HCT116 (cell line): ENCODE data around the gene TEX10. TPM values are rescaled to one million over a fixed set of nuclear protein-coding genes. Genes with fewer than 3 reads are reported as not detected.

Source experiments
- ATAC-seq: fragments of 200-7000 bp; cut with Tn5 transposase; 2 replicates; pipeline ENCODE4 v1.9.1; 2020; ENCODE audit warnings: mild to moderate bottlenecking, moderate library complexity
- BruUV-seq: library from RNA; stranded (reverse); fragments of 400-500 nt; replicated peaks from 2 replicates; lab custom pipeline; 2021; lab: Mats Ljungman, UMichigan
- CTCF ChIA-PET: fragments of 300-600 bp; sonication (Branson Sonifier 250); formaldehyde crosslinking; loops from one replicate; lab custom pipeline; 2021; ENCODE audit warnings: antibody characterized with exemption; lab: Charles Lee
- POLR2A ChIA-PET: fragments of 300-600, 350-600 bp; sonication (Branson Sonifier 250); formaldehyde crosslinking; loops from one replicate; lab custom pipeline; 2021; ENCODE audit warnings: antibody characterized with exemption; lab: Charles Lee
- RAD21 ChIA-PET, 2 experiments: fragments of 300-600 bp; sonication (Branson Sonifier 250); formaldehyde crosslinking; loops; one replicate each; lab custom pipeline; 2023; ENCODE audit warnings: low total read pairs in 2 of 2; ENCODE audit not compliant: uncharacterized antibody in 2 of 2, unreplicated experiment in 2 of 2, low non-redundant PET in 1 of 2; lab: Charles Lee
- DNase-seq: peaks from one replicate; pipeline ENCODE4 v3.0.0-alpha.2; 2010; ENCODE audit warnings: low read depth, low spot score
- H2AFZ ChIP-seq: fragments of 200-600 bp; shearing (Covaris generic), sonication (generic); 2 replicates; pipeline ENCODE4 v1.6.1; 2017; ENCODE audit warnings: low read depth, mixed run types, mixed read lengths, antibody characterized with exemption, low read length; ENCODE audit not compliant: poor library complexity, severe bottlenecking
- H3K27ac ChIP-seq: 2 replicates; pipeline ENCODE4 v1.5.1; 2012; ENCODE audit warnings: low read depth, low read length
- H3K27me3 ChIP-seq: fragments of 200-600 bp; sonication (generic); 2 replicates; pipeline ENCODE4 v1.6.1; 2016; ENCODE audit warnings: mixed run types, low read length, mixed read lengths; ENCODE audit not compliant: insufficient read depth
- H3K36me3 ChIP-seq, 2 experiments: fragments of 200-500 bp in 1 of 2; fragments of 200-600 bp in 1 of 2; sonication (Bioruptor generic) in 1 of 2; sonication (generic) in 1 of 2; 2 replicates each; pipeline versions ENCODE4 v1.5.1 to v1.6.1; 2014 to 2016; ENCODE audit warnings: low read length in 2 of 2, inconsistent platforms in 1 of 2, mixed read lengths in 1 of 2, mixed run types in 1 of 2; ENCODE audit not compliant: insufficient read depth in 2 of 2, control insufficient read depth in 1 of 2
- H3K4me1 ChIP-seq, 2 experiments: fragments of 200-600 bp in 1 of 2; sonication (generic) in 1 of 2; 2 replicates each; pipeline versions ENCODE4 v1.5.1 to v1.6.1; 2012 to 2017; ENCODE audit warnings: low read length in 2 of 2, inconsistent platforms in 1 of 2, mild to moderate bottlenecking in 1 of 2, mixed read lengths in 1 of 2, mixed run types in 1 of 2, moderate library complexity in 1 of 2; ENCODE audit not compliant: insufficient read depth in 2 of 2, control insufficient read depth in 1 of 2
- H3K4me2 ChIP-seq: fragments of 200-600 bp; sonication (generic); 2 replicates; pipeline ENCODE4 v1.6.1; 2017; ENCODE audit warnings: mixed run types, low read length, mixed read lengths
- H3K4me3 ChIP-seq, 2 experiments: fragments of 200-600 bp in 1 of 2; sonication (generic) in 1 of 2; replicated peaks in 1 of 2; 2 replicates each; pipeline ENCODE4 v1.5.1; 2011 to 2016; ENCODE audit warnings: low read length in 2 of 2, control low read depth in 1 of 2, low read depth in 1 of 2, mild to moderate bottlenecking in 1 of 2, mixed read lengths in 1 of 2, mixed run types in 1 of 2
- H3K79me2 ChIP-seq: fragments of 200-600 bp; sonication (generic); 2 replicates; pipeline ENCODE4 v1.6.1; 2017; ENCODE audit warnings: mild to moderate bottlenecking, mixed run types, low read length, moderate library complexity, mixed read lengths; ENCODE audit not compliant: insufficient read depth
- H3K9ac ChIP-seq: fragments of 200-600 bp; sonication (generic); 2 replicates; pipeline ENCODE4 v1.6.1; 2016; ENCODE audit warnings: low read length, mixed read lengths
- H3K9me2 ChIP-seq: fragments of 200-600 bp; sonication (generic), shearing (Covaris generic); 2 replicates; pipeline ENCODE4 v1.6.1; 2017; ENCODE audit warnings: mixed run types, mild to moderate bottlenecking, moderate library complexity; ENCODE audit not compliant: insufficient read depth
- H3K9me3 ChIP-seq, 2 experiments: fragments of 200-500 bp in 1 of 2; fragments of 200-600 bp in 1 of 2; sonication (Bioruptor generic) in 1 of 2; sonication (generic) in 1 of 2; 2 replicates each; pipeline ENCODE4 v1.6.1; 2014 to 2017; ENCODE audit warnings: low read length in 2 of 2, mixed read lengths in 2 of 2, inconsistent platforms in 1 of 2, low read depth in 1 of 2, mild to moderate bottlenecking in 1 of 2, mixed run types in 1 of 2, moderate library complexity in 1 of 2; ENCODE audit not compliant: control insufficient read depth in 1 of 2, insufficient read depth in 1 of 2
- H4K20me1 ChIP-seq: fragments of 200-600 bp; sonication (generic), shearing (Covaris generic); 2 replicates; pipeline ENCODE4 v1.6.1; 2017; ENCODE audit warnings: mixed run types, mild to moderate bottlenecking, moderate library complexity; ENCODE audit not compliant: insufficient read depth
- CBX3 ChIP-seq: IDR thresholded peaks from 2 replicates; pipeline ENCODE4 v1.6.1; 2012; ENCODE audit warnings: low read depth
- ELF1 ChIP-seq: IDR thresholded peaks from 2 replicates; pipeline ENCODE4 v1.6.1; 2012; ENCODE audit warnings: low read depth, borderline replicate concordance
- EZH2 ChIP-seq: fragments of 200-600 bp; sonication (generic); IDR thresholded peaks from 2 replicates; pipeline ENCODE4 v1.6.1; 2017; ENCODE audit warnings: antibody characterized with exemption, mixed run types
- EZH2phosphoT487 ChIP-seq: fragments of 200-600 bp; IDR thresholded peaks from 2 replicates; pipeline ENCODE4 v1.6.1; 2018; ENCODE audit warnings: antibody characterized with exemption, borderline replicate concordance
- JUND ChIP-seq: IDR thresholded peaks from 2 replicates; pipeline ENCODE4 v1.6.1; 2012
- POLR2A ChIP-seq: IDR thresholded peaks from 2 replicates; pipeline ENCODE4 v1.7.0; 2011; ENCODE audit warnings: borderline replicate concordance; ENCODE audit not compliant: insufficient read depth, insufficient read length; ENCODE audit errors: extremely low read depth
- RAD21 ChIP-seq: IDR thresholded peaks from 2 replicates; pipeline ENCODE4 v1.6.1; 2012; ENCODE audit warnings: low read depth, mild to moderate bottlenecking
- SIN3A ChIP-seq: IDR thresholded peaks from 2 replicates; pipeline ENCODE4 v1.6.1; 2012; ENCODE audit warnings: low read depth
- SP1 ChIP-seq: IDR thresholded peaks from 2 replicates; pipeline ENCODE4 v1.6.1; 2012; ENCODE audit warnings: low read depth
- intact Hi-C: fragments of 100-400 bp; cut with micrococcal nuclease; formaldehyde crosslinking; loops from 2 replicates; pipeline ENCODE4 v1.10.0; 2022
- total RNA-seq: library from RNA; stranded (reverse); gene quantifications from one replicate; pipeline ENCODE4 v1.2.1, GENCODE V29; 2021; ENCODE audit not compliant: unreplicated experiment
- TF ChIP-seq, protein P1 (sequence below): IDR thresholded peaks from 2 replicates; pipeline ENCODE4 v1.6.1; 2011; ENCODE audit warnings: mild to moderate bottlenecking, low read length, moderate library complexity; ENCODE audit not compliant: insufficient replicate concordance; ENCODE audit errors: extremely low read depth
- TF ChIP-seq, protein P2 (sequence below): IDR thresholded peaks from 2 replicates; pipeline ENCODE4 v1.6.1; 2012; ENCODE audit warnings: low read depth
- TF ChIP-seq, protein P3 (sequence below): IDR thresholded peaks from 2 replicates; pipeline ENCODE4 v1.6.1; 2012
- TF ChIP-seq, protein P4 (sequence below): IDR thresholded peaks from 2 replicates; pipeline ENCODE4 v1.6.1; 2012

TEX10 gene
- total RNA-seq, 1 experiment from 2014 or later = 53.0 TPM

DNA sequence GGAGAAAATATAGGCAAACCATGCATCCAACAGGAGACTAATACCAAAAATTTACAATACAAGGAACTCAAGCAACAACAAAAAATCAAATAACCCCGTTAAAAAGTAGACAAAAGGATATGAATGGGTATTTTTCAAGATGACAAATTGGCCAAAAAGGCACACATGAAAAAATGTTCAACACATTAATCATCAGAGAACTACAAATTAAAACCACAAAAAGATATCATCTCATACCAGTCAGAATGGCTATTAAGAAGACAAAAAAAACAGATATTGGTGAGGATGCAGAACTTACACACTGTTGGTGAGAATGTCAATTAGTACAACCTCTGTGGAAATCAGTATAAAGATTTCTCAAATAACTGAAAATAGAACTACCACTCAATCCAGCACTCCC lies 35.0 kb downstream of the TEX10 start:
- no peaks in the 10 kb centered on the region for H3K9me2 ChIP-seq
- H3K9ac ChIP-seq = no peak overlapping the region
- no peaks in the 10 kb centered on the region for H3K4me1 ChIP-seq
- H3K4me2 ChIP-seq = no peak overlapping the region
- ATAC-seq (no peak), DNase-seq (no peak)
- POLR2A ChIA-PET = no interaction called here
- H3K36me3 ChIP-seq = peaks cover 27 to 34% of the 10 kb centered on the region in 2 experiments
- no peak overlapping the region for H2AFZ ChIP-seq
- CTCF ChIA-PET = no interaction called here
- no TSS peak for BruUV-seq
- no peaks in the 10 kb centered on the region for H3K9me3 ChIP-seq
- intact Hi-C loops = no loop called here
- RAD21 ChIA-PET = no interaction called here
- no peak overlapping the region for H3K27ac ChIP-seq
- H4K20me1 ChIP-seq = peaks cover 25% of the 10 kb centered on the region
- peaks cover 83% of the 10 kb centered on the region for H3K79me2 ChIP-seq
- TF ChIP-seq, protein P1, sequence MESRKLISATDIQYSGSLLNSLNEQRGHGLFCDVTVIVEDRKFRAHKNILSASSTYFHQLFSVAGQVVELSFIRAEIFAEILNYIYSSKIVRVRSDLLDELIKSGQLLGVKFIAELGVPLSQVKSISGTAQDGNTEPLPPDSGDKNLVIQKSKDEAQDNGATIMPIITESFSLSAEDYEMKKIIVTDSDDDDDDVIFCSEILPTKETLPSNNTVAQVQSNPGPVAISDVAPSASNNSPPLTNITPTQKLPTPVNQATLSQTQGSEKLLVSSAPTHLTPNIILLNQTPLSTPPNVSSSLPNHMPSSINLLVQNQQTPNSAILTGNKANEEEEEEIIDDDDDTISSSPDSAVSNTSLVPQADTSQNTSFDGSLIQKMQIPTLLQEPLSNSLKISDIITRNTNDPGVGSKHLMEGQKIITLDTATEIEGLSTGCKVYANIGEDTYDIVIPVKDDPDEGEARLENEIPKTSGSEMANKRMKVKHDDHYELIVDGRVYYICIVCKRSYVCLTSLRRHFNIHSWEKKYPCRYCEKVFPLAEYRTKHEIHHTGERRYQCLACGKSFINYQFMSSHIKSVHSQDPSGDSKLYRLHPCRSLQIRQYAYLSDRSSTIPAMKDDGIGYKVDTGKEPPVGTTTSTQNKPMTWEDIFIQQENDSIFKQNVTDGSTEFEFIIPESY = no peak
- TF ChIP-seq RAD21 (no peak), ELF1 (no peak), EZH2phosphoT487 (no peak), POLR2A (no peak)
- no peak overlapping the region for H3K4me3 ChIP-seq
- no peaks in the 10 kb centered on the region for H3K27me3 ChIP-seq

DNA sequence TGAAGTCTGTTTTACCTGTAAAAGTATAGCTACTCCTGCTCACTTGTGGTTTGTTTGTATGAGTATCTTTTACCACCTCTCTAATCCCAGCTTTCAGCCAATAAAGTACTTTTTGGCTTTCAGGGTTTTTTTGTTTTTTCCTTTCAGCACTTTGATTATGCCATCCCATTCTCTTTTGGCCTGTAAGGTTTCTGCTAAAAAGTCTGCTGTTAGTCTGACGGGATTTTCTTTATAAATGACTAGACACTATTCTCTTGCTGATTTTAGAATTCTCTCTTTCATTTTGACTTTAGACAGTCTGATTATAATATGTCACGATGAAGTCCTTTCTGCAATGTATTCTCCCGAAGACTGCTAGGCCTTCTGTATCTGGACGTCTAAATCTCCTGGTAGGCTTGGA lies 37.2 kb downstream of the TEX10 start:
- peaks cover 16 to 28% of the 10 kb centered on the region in 2 experiments; a peak in 3 of 4 replicates for H3K36me3 ChIP-seq
- no peak for TF ChIP-seq ELF1
- no peak for TF ChIP-seq EZH2
- TF ChIP-seq, protein P1 = no peak
- TF ChIP-seq, protein P2, sequence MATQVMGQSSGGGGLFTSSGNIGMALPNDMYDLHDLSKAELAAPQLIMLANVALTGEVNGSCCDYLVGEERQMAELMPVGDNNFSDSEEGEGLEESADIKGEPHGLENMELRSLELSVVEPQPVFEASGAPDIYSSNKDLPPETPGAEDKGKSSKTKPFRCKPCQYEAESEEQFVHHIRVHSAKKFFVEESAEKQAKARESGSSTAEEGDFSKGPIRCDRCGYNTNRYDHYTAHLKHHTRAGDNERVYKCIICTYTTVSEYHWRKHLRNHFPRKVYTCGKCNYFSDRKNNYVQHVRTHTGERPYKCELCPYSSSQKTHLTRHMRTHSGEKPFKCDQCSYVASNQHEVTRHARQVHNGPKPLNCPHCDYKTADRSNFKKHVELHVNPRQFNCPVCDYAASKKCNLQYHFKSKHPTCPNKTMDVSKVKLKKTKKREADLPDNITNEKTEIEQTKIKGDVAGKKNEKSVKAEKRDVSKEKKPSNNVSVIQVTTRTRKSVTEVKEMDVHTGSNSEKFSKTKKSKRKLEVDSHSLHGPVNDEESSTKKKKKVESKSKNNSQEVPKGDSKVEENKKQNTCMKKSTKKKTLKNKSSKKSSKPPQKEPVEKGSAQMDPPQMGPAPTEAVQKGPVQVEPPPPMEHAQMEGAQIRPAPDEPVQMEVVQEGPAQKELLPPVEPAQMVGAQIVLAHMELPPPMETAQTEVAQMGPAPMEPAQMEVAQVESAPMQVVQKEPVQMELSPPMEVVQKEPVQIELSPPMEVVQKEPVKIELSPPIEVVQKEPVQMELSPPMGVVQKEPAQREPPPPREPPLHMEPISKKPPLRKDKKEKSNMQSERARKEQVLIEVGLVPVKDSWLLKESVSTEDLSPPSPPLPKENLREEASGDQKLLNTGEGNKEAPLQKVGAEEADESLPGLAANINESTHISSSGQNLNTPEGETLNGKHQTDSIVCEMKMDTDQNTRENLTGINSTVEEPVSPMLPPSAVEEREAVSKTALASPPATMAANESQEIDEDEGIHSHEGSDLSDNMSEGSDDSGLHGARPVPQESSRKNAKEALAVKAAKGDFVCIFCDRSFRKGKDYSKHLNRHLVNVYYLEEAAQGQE = no peak
- no peak for TF ChIP-seq JUND
- no peak for TF ChIP-seq SP1
- no peak for TF ChIP-seq RAD21
- TF ChIP-seq SIN3A = no peak
- TF ChIP-seq, protein P3, sequence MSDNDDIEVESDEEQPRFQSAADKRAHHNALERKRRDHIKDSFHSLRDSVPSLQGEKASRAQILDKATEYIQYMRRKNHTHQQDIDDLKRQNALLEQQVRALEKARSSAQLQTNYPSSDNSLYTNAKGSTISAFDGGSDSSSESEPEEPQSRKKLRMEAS = no peak
- TF ChIP-seq, protein P4, sequence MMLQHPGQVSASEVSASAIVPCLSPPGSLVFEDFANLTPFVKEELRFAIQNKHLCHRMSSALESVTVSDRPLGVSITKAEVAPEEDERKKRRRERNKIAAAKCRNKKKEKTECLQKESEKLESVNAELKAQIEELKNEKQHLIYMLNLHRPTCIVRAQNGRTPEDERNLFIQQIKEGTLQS = no peak
- no peak for TF ChIP-seq CBX3

More for the DNA sequence above, 37.2 kb downstream of the TEX10 start:
- intact Hi-C loops = no loop called here
- RAD21 ChIA-PET = no interaction called here
- Histone ChIP-seq H3K27me3 (no peaks in the 10 kb centered on the region), H3K27ac (no peak overlapping the region), H3K9me2 (no peaks in the 10 kb centered on the region), H3K4me1 (no peaks in the 10 kb centered on the region), H3K4me2 (no peak overlapping the region), H4K20me1 (peaks cover 17% of the 10 kb centered on the region), H2AFZ (no peak overlapping the region), H3K9ac (no peak overlapping the region), H3K79me2 (peaks cover 85% of the 10 kb centered on the region), H3K4me3 (no peak overlapping the region), H3K9me3 (no peaks in the 10 kb centered on the region)
- ATAC-seq (no peak), DNase-seq (no peak)
- CTCF ChIA-PET = interaction anchor here (1.8 to 2.2 kb wide), 2 partner anchors 9 to 10 kb away, joined by 5 to 7 read pairs; no protein-coding TSS in a partner anchor
- BruUV-seq = no TSS peak
- POLR2A ChIA-PET = no interaction called here
